HG02759 (cell line): ENCODE results near the gene OR6K2.

Experiments
- ATAC-seq: cut with Tn5 transposase; IDR thresholded peaks from one replicate; pipeline ENCODE4 v1.9.1; 2021; ENCODE audit warnings: mild to moderate bottlenecking, moderate library complexity; ENCODE audit not compliant: unreplicated experiment

Gene OR6K2

DNA sequence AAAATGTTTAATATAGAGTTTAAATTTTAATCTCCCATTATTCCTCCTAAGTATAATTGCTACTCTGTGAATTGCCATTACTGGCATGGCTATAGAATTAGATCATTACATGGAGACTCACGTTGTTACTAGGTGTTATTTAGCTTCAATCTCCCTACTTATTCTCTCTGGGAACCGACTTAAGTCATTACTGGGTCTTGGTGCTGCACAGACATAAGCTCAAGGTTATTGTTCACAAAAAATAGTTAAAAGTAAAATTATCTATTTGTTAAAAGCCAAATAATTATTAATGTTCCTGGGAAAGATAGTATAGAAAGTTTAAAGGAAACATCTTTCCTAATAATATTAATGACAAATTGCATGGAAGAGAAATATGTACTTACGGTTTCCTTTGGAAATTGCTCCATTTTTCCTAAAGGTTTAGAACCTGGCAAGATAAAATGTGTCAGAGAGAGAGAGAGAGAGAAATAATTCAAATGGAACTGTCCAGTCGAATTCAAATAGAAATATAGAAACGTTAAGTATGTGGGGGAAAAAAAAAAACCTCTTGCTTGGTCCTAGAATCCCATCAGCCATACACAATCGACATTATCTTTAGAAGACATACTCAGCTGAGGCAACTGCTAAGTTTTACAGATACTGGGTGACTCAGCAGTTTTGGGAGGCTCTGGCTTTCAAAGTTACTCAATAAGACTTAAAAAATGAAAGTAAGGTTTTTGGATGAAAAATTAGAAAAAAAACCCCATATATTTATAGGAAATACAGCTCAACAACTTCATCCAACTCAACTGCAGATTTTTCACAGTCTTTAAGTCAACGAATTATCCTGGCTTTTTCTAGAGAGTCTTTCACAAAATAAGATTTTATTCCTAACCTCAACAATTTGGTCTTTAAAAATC lies 14.1 kb downstream of the OR6K2 start, which contains the start of gene SPTA1:
SPTA1 (minus strand) TSS at position 605 of the 899 bp plus-strand sequence; CDS start at position 407, 198 bp downstream.
- no peak for ATAC-seq

GRCh38 chr1:158685085-158685484 lies 15.4 kb downstream of the OR6K2 start:
- ATAC-seq = no peak

GRCh38 chr1:158681606-158682005 lies 18.8 kb downstream of the OR6K2 start:
- ATAC-seq = no peak

DNA sequence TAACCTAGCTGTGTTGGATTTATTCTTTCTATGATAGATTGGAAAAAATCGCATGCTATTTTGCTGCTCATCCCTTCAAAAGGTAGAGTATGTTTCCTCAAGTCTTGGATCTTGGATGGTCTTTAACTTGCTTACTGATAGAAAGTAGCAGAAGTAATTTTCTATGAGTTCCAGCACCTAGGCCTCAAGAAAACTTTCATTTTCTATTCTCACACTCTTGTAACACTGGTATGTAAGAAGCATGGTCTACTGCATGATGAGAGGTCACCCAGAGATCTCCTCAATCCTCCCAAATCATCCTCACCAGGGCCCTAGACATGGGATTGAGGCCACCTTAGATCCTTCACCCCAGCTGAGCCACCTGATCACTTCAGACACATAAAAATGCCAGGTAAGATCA lies 21.2 kb downstream of the OR6K2 start:
- no peak for ATAC-seq

DNA sequence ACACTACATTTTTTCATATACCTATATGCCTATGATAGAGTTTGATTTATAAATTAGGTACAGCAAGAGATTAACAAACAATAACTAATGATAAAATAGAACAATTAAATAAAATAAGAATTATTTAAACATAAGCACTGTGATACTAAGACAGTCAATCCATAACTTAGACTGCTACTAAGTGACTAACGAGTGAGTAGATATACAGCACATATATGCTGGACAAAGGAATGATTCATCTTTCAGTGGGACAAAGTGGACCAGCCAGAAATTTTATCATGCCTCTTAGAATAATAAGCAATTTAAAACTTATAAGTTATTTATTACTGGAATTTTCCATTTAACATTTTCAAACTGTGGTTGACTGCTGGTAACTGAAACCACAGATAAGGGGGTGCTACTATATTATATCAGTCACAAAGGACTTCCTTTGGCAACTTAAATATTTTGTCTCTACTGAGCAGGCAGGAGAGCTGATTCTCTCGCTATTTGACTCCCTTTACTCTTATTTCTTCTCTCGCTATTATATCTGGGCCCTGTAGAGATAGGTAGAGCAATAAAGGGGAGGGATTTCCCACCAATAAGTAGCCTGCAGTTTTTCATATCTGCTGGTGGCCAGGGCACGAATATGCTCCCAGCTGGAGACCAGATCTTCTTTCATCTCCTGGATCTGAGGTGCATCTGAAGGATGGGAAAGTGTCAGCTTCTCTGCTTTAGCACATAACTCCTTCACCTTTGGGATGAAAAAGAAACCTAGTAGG lies 24.7 kb downstream of the OR6K2 start:
- no peak for ATAC-seq

GRCh38 chr1:158674302-158674701 lies 26.1 kb downstream of the OR6K2 start:
- no peak for ATAC-seq

- ATAC-seq = no peak
These were observed 34.4 kb downstream of the OR6K2 start for GRCh38 chr1:158666037-158666436.

- no peak for ATAC-seq
These were observed 45.9 kb downstream of the OR6K2 start for GRCh38 chr1:158654571-158654970.

DNA sequence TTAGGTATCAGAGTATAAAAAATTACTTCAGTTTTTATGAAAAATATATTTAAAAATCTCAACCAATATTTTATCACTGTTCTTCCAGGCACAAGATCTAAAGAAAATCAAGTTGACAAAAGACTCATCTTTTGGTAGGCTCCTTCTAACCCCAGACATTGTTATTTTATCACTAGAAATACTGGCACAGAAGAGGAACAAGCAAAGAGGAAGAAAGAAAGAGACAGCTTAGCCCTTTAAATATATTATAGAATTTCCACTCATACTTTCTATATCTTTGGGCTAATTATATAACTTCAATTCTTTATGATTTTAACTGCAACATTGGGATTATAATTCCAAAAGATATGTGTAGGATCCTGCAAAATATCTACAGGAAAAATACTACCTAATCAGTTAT lies 46.4 kb downstream of the OR6K2 start:
- no peak for ATAC-seq

DNA sequence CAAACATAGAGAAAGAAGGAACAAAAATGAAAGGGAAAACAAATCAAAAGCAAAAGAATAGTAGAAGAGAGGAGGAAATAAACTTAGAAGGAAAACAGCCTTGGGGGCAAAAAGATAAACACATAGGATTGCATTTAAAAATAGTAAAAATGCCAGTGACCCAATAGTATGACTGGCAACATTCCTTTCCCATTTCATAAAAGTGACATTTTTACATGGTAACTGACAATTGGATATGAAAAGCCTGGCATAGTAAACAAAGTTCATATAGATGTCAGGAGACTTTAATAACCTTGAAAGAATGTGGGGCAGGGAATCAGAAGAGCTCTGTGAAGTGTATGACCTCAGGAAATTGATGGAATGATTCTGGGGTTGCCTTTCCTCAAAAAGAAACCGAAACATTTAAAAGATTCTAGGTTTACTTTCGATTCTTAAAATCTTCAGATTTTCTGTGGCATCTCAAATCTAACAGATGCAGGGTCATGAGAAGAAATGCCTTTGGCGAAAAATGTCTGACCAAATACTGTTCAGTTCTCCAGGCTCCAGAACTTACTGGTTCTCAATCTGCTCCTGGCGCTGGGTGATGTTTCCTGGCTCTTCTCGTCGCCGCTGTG lies 47.6 kb downstream of the OR6K2 start:
- no peak for ATAC-seq
